Heart left ventricle (tissue), 13 donors: Measurements from ENCODE around the gene PTTG2.

Experiments
- CTCF ChIP-seq, 12 donors: fragments of 200-600 bp; sonication (generic) in 4 of 12; IDR thresholded peaks; one replicate each; pipeline versions ENCODE4 v1.5.0 to v1.8.0; 2018 to 2022; ENCODE audit warnings: antibody characterized with exemption in 12 of 12, mild to moderate bottlenecking in 5 of 12
- POLR2A ChIP-seq, 2 donors: fragments of 450-650 bp; IDR thresholded peaks; one replicate each; pipeline ENCODE4 v1.6.1; 2017; ENCODE audit warnings: antibody characterized with exemption in 2 of 2, mild to moderate bottlenecking in 2 of 2, moderate library complexity in 2 of 2
- donor health status: ischemic (EF 13 %, LVEDD 7.1; RV severe dilation, severe dysfunction).
- donor health status: DM: no; HTN: yes; CAD: no.
- donor health status: DM: no; HTN: no; CAD: no.
- donor health status: ischemic (EF 25% LVEDD 6.9; RV normal size, moderate dysfunction).
- donor health status: ischemic (EF 25% LVEDD 5.7; RV mildly dilated, moderate dysfunction).
- donor health status: ischemic (EF 35%, LVEDD 5.7; RV mildly dilated, moderate dysfunction).
- donor health status: nonischemic (EF 11% LVEDD 7.7; RV severe dilation, severe dysfunction).
- donor health status: DM: yes; HTN: yes; CAD: no.
- donor health status: PGD.
- donor health status: ischemic (EF 29% LVEDD 5.4; RV normal size, mild dysfunction).
- donor health status: nonischemic (EF 23%, LVEDD 6.1; RV moderate dilation, normal function).

- TF ChIP-seq CTCF (IDR thresholded peaks at IDR 0.05) (no peak), POLR2A (IDR thresholded peaks at IDR 0.05) (no peak)
Observed at GRCh38 chr4:37953620-37954293, 6.4 kb upstream of the PTTG2 start.
